Parathyroid adenoma (tissue), 2 donors: ENCODE data around the gene STXBP6.

Experiments
- H2AFZ ChIP-seq: fragments of 300-600 bp; sonication (generic); one replicate; pipeline ENCODE4 v1.7.0; 2017; ENCODE audit warnings: antibody characterized with exemption, mild to moderate bottlenecking
- H3K27ac ChIP-seq: fragments of 300-600 bp; sonication (generic); one replicate; pipeline ENCODE4 v1.7.0; 2017
- H3K27me3 ChIP-seq: fragments of 300-600 bp; sonication (generic); one replicate; pipeline ENCODE4 v1.7.0; 2017; ENCODE audit warnings: low read length; ENCODE audit not compliant: control insufficient read depth, insufficient read depth
- H3K36me3 ChIP-seq: fragments of 300-600 bp; sonication (generic); one replicate; pipeline ENCODE4 v1.7.0; 2017; ENCODE audit warnings: low read length; ENCODE audit not compliant: control insufficient read depth, insufficient read depth
- H3K4me1 ChIP-seq: fragments of 300-600 bp; sonication (generic); one replicate; pipeline ENCODE4 v1.7.0; 2017; ENCODE audit warnings: control low read depth
- H3K4me2 ChIP-seq: fragments of 300-600 bp; sonication (generic); one replicate; pipeline ENCODE4 v1.7.0; 2017; ENCODE audit warnings: low read length
- H3K4me3 ChIP-seq: fragments of 300-600 bp; sonication (generic); one replicate; pipeline ENCODE4 v1.7.0; 2017; ENCODE audit warnings: low read depth, low read length
- H3K79me2 ChIP-seq: fragments of 300-600 bp; sonication (generic); one replicate; pipeline ENCODE4 v1.7.0; 2017; ENCODE audit warnings: control low read depth
- H3K9ac ChIP-seq: fragments of 300-600 bp; sonication (generic); one replicate; pipeline ENCODE4 v1.7.0; 2017; ENCODE audit warnings: mild to moderate bottlenecking
- H3K9me3 ChIP-seq: fragments of 300-600 bp; sonication (generic); one replicate; pipeline ENCODE4 v1.7.0; 2017; ENCODE audit warnings: low read length; ENCODE audit not compliant: control insufficient read depth
- TF ChIP-seq, protein P1 (sequence below): fragments of 300-600 bp; sonication (generic); IDR thresholded peaks from one replicate; pipeline ENCODE4 v1.7.0; 2017; ENCODE audit warnings: antibody characterized with exemption, mild to moderate bottlenecking
- donor health status: primary hyperparathyroidism.

The STXBP6 gene

DNA sequence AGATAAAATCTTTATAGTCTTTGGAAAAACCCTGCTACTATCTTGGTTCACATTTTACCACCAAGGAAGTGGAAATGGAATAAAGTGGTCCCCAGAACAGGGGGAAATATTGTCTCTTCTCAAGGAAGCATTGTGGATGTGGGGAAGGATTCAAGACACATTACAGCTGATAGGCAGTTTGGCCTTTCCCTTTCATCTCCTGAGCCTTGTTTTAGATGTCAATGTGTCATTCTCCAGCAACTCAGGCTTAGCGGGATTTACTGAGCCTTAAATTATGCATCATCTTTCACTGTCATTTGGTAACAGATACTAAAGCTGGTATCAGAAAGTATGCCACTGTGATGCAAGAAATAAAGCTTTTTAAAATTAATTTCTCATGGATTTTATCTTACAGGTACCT is 136.2 kb downstream of the STXBP6 start:
- TF ChIP-seq, protein P1, sequence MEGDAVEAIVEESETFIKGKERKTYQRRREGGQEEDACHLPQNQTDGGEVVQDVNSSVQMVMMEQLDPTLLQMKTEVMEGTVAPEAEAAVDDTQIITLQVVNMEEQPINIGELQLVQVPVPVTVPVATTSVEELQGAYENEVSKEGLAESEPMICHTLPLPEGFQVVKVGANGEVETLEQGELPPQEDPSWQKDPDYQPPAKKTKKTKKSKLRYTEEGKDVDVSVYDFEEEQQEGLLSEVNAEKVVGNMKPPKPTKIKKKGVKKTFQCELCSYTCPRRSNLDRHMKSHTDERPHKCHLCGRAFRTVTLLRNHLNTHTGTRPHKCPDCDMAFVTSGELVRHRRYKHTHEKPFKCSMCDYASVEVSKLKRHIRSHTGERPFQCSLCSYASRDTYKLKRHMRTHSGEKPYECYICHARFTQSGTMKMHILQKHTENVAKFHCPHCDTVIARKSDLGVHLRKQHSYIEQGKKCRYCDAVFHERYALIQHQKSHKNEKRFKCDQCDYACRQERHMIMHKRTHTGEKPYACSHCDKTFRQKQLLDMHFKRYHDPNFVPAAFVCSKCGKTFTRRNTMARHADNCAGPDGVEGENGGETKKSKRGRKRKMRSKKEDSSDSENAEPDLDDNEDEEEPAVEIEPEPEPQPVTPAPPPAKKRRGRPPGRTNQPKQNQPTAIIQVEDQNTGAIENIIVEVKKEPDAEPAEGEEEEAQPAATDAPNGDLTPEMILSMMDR: no peak
- H3K9me3 ChIP-seq: no peaks in the 10 kb centered on the region
- H3K9ac ChIP-seq: no peak overlapping the region
- no peaks in the 10 kb centered on the region for H3K4me1 ChIP-seq
- no peaks in the 10 kb centered on the region for H3K79me2 ChIP-seq
- no peaks in the 10 kb centered on the region for H3K36me3 ChIP-seq
- no peak overlapping the region for H2AFZ ChIP-seq
- H3K27me3 ChIP-seq: no peaks in the 10 kb centered on the region
- H3K27ac ChIP-seq: no peak overlapping the region
- no peak overlapping the region for H3K4me2 ChIP-seq
- no peak overlapping the region for H3K4me3 ChIP-seq

DNA sequence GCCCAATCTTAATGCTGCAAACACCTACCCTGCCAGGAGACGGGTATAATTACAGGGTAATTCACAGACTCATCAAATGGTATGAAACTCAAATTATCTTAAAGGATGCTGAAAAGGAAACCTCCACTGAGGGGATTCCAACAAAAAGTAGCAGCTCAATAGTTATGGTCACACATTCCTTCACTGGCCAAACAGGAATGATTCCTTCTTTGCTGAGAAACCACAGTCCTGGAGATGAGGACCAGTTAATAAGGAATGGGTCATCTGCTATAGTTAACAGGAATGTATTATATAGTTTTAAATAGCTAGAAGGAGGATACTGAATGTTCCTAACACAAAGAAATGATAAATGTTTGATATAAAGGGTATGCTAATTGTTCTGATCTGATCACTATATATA is 136.9 kb downstream of the STXBP6 start:
- H3K27ac ChIP-seq: no peak overlapping the region
- no peak overlapping the region for H3K9ac ChIP-seq
- no peak overlapping the region for H3K4me3 ChIP-seq
- H3K79me2 ChIP-seq: no peaks in the 10 kb centered on the region
- H2AFZ ChIP-seq: no peak overlapping the region
- TF ChIP-seq, protein P1: no peak
- no peaks in the 10 kb centered on the region for H3K9me3 ChIP-seq
- no peaks in the 10 kb centered on the region for H3K4me1 ChIP-seq
- no peaks in the 10 kb centered on the region for H3K36me3 ChIP-seq
- no peaks in the 10 kb centered on the region for H3K27me3 ChIP-seq
- no peak overlapping the region for H3K4me2 ChIP-seq

DNA sequence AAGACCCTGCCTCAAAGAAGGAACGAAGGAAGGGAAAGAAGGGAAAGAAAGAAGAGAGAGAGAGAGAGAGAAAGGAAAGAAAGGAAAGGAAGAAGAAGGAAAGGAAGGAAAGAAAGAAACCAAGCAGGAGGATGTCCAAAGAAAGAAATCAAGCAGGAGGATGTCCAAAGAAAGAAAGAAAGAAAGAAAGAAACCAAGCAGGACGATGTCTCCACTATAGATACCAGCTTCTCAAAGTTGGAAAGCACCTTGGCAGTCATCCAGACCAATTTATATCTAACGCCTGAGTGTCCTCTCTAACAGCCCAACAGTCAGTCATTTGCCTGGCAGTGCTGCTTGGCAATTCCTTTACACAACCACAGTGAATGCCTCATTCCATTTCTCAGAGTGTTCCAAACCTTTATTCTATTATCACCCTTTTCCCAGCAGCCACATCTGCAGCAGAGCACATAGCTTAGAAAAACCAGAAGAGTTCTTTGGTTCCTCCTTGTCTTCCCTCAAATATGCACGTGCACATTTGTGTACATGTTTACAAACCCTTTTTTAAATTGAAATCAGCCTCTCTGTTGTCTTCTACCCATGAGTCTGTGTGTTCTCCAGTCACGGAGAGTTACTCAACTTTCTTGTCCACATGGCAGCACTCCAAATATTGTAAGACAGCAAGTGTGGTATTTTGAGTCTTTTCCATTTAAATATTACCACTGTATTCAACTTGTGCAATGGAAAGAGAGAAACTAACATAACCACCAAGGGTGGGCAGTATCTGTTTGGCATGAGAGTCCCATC is 138.4 kb downstream of the STXBP6 start:
- no peaks in the 10 kb centered on the region for H3K79me2 ChIP-seq
- no peak overlapping the region for H3K9ac ChIP-seq
- no peaks in the 10 kb centered on the region for H3K9me3 ChIP-seq
- H3K4me3 ChIP-seq: no peak overlapping the region
- no peak overlapping the region for H3K27ac ChIP-seq
- no peaks in the 10 kb centered on the region for H3K27me3 ChIP-seq
- H3K4me2 ChIP-seq: no peak overlapping the region
- no peaks in the 10 kb centered on the region for H3K36me3 ChIP-seq
- H2AFZ ChIP-seq: no peak overlapping the region
- TF ChIP-seq, protein P1: no peak
- no peaks in the 10 kb centered on the region for H3K4me1 ChIP-seq

DNA sequence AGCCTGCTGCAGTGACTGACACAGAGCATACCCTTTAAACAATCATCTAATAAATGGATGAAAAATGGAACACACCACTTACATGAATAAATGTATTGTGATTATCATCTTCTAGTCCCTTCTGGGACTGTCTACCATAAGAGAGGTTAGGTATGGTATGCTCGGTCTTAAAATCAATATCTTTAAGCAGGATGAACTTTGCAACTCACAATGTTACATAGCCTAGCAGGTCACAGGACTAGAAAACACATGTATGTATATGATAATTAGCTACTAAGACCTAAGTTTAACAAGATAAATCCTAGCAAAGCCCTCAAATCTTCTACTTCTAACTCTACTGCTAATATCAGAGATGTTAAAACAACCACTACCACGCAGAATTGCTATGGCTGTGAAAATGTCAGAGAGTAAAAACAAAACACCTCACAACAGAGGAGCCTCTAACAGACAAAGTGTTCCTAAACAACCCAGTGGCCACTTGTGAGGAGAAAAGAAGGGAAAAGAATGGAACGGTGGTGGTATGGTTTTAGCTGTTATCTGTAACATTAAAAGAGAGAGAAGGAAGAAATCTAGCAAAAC is 139.4 kb downstream of the STXBP6 start:
- Histone ChIP-seq H3K36me3 (no peaks in the 10 kb centered on the region), H3K4me3 (no peak overlapping the region), H3K4me2 (no peak overlapping the region), H3K27ac (no peak overlapping the region), H3K4me1 (no peaks in the 10 kb centered on the region), H3K9me3 (no peaks in the 10 kb centered on the region), H2AFZ (no peak overlapping the region), H3K27me3 (no peaks in the 10 kb centered on the region), H3K79me2 (no peaks in the 10 kb centered on the region), H3K9ac (no peak overlapping the region)
- TF ChIP-seq, protein P1: no peak
